ENCODE measurements around the gene COBL.

COBL gene

DNA sequence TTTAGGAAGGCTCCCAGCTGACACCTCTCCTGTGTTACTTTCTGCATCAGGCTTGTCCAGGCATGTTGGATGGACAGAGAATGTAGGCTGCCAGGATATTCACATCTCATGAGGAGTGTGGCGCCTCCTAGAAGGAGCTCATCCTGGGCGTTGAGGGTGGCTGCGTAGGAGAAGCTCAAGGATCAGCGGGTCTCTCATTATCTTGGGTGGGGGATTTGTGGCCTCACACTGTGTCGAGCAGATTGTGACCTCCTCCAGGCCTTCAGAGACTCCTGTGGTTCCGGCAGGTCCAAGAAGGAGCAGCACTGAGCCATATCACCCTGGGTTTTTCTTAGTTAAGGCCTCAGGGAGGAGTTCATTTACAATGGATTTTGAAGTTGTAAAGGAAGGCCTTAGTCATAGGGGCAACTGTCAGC lies 8.7 kb upstream of the COBL start:
- no peak for DNase-seq

GRCh38 chr7:51324206-51324898 lies 7.7 kb upstream of the COBL start:
- DNase-seq: no peak

DNA sequence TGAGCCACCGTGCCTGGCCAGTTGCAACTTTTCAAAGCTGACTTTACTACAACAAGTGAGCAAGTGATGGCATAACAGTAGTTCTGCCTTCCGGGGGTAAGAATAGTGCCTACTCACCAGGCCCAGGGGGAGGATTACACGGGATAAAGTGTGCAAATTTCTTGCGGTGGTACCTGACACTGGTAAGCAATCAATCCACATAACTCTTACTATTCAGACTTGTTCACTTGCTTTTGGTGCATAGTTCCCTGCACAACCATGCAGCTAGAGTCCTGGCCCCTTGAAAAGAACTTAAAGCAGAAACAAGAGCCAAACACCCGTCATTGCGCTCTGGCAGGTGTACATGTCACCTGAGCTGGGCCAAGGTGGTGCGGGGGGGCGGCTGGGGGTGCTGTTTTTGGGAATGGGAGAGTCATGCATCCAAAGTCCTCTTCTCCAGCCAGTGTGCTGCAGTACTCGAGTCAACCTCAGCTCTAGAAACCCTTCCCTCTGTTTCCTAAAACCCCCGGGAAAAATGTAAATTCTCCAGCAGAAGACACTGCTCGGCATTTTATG lies 5.4 kb upstream of the COBL start:
- no peak for DNase-seq

- DNase-seq: no peak
Measured at GRCh38 chr7:51318886-51319579, 2.4 kb upstream of the COBL start.

GRCh38 chr7:51318001-51318400 lies 1.4 kb upstream of the COBL start:
- DNase-seq: no peak

DNA sequence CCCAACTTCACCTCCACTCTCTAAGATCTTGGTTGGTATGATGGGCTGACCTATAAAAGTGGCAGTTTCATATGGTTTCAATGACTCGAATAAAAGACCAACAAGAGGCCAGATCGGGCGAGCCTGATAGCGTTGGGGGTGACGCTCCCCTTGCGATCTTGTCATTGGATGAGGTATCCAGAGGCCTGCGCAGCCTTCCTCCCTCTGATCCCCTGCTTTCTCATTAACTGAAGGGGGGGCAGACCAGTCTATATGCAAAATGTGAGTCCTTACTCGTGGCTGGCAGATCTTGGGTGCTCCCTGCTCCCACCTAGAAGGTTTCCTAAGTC lies 937 bp upstream of the COBL start:
- DNase-seq: no peak

- no peak for DNase-seq
Measured at GRCh38 chr7:51316262-51316665, 345 bp downstream of the COBL start.

GRCh38 chr7:51315393-51316261 lies 982 bp downstream of the COBL start:
- no peak for DNase-seq

GRCh38 chr7:51314726-51315125 lies 1.9 kb downstream of the COBL start:
- DNase-seq: no peak

- no peak for DNase-seq
Measured at GRCh38 chr7:51313738-51314425, 2.7 kb downstream of the COBL start.

- DNase-seq: no peak
Measured at GRCh38 chr7:51312951-51313737, 3.5 kb downstream of the COBL start.

DNA sequence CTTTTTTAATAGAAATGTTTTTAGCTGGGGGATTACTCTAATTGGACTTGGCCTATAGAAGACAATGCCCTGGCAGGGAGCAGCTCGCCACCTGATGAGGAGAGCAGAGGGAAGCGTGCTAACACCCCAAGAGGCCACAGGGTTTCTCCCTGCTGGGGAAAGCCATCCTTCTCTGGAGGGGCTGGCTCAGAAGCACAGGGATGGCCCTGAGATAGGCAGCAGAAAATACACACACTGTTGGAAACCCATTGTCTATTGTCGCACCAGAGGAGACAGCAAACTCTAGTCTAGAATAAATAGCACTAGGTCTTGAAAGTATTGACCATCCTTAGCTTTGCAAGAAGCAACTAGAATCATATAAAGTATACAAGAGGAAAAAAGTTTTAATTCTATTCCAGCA lies 5.4 kb downstream of the COBL start:
- no peak for DNase-seq

- DNase-seq: no peak
Measured at GRCh38 chr7:51310131-51310583, 6.5 kb downstream of the COBL start.

GRCh38 chr7:51309361-51310130 lies 7.1 kb downstream of the COBL start:
- DNase-seq: no peak

GRCh38 chr7:51308696-51309095 lies 7.9 kb downstream of the COBL start:
- DNase-seq: no peak

- no peak for DNase-seq
Measured at GRCh38 chr7:51308265-51308664, 8.3 kb downstream of the COBL start.

DNA sequence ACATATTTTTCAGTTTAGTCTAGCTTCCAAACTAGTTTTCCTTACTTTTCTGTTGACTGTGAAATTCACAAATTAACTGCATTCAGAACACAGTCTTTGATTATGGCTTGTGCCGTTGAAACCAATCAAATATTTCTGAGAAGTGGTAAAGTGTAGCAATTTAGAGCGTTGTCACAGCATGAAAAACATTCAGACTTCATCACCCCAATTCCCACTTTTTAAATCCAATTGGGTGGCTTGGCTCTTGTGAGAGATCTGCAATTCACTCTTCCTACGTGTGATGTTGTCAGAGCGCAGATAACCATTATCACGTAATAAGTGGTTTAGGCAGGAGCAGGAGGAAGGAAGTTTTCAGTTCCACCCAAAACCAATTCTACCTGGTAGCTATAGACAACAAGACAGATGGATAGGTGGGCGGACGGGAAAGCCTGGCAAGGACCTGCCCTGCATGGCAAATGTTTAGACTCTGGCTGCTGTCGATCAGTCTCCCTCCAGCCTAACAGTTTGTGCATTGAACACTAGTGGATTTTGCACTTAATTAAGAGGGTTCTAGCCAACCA lies 8.9 kb downstream of the COBL start:
- DNase-seq: no peak

GRCh38 chr7:51306761-51307160 lies 9.8 kb downstream of the COBL start:
- no peak for DNase-seq

GRCh38 chr7:51304729-51305128 lies 11.9 kb downstream of the COBL start:
- DNase-seq: no peak

GRCh38 chr7:51303142-51303525 lies 13.5 kb downstream of the COBL start:
- DNase-seq: no peak

GRCh38 chr7:51301806-51302205 lies 14.8 kb downstream of the COBL start:
- no peak for DNase-seq
